Measurements from ENCODE around the gene FBH1.

FBH1 gene

DNA sequence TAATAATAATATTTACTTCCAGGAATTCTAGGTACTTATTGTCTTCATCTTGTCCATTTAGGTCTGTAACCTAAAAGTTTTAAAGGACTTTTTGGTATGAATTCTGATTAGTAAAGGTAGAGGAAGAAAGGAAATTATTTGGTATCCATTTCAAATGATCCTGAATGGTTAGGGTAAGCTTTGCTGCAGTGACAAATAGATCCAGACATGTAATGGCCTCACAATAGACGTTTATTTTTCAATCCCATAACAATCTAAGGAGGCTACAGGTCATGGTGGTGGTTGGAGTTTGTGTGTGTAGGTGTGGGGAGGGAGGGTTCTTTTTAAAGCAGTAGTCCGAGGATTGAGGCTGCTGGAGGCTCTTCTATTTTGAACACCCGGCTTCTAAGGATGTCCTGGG is 5.3 kb downstream of the FBH1 start:
- Histone ChIP-seq H3K36me3 (replicated peaks) (peaks cover 19% of the 10 kb centered on the region), H3K4me3 (ENCODE audit: low read depth, low read length) (no peak overlapping the region), H3K27me3 (replicated peaks) (no peaks in the 10 kb centered on the region), H3K27ac (no peak overlapping the region)
- TF ChIP-seq, protein P1, sequence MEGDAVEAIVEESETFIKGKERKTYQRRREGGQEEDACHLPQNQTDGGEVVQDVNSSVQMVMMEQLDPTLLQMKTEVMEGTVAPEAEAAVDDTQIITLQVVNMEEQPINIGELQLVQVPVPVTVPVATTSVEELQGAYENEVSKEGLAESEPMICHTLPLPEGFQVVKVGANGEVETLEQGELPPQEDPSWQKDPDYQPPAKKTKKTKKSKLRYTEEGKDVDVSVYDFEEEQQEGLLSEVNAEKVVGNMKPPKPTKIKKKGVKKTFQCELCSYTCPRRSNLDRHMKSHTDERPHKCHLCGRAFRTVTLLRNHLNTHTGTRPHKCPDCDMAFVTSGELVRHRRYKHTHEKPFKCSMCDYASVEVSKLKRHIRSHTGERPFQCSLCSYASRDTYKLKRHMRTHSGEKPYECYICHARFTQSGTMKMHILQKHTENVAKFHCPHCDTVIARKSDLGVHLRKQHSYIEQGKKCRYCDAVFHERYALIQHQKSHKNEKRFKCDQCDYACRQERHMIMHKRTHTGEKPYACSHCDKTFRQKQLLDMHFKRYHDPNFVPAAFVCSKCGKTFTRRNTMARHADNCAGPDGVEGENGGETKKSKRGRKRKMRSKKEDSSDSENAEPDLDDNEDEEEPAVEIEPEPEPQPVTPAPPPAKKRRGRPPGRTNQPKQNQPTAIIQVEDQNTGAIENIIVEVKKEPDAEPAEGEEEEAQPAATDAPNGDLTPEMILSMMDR (IDR thresholded peaks at IDR 0.05; ENCODE audit: low read depth, low read length, missing control alignments): no peak
- in situ Hi-C loops (cut with HindIII; ENCODE audit: low pct_ligation_motif_present, low sequenced_read_pairs): no loop called here
- no peak for DNase-seq

DNA sequence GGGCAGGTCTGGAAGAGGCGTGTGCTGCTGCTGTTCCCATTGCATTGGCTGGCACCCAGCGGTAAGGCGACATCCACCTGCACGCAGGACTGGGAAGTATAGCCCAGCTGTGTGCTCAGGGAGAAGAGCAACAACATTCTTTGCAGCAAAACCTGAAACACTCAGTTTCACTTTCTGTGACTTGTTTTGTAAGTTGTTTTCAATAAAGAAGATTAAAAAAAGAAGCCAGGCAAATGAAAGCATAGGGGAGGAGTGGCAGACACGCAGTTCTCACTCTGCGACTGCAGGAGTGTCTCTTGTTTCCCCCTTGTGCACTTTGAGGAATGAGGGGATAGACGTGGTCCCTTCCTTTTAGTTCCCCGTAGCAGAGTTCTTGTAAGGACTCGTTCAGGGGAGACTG is 5.8 kb downstream of the FBH1 start:
- in situ Hi-C loops (cut with HindIII; ENCODE audit: low pct_ligation_motif_present, low sequenced_read_pairs): no loop called here
- no peak for DNase-seq
- Histone ChIP-seq H3K36me3 (replicated peaks) (peaks cover 19% of the 10 kb centered on the region), H3K27me3 (replicated peaks) (no peaks in the 10 kb centered on the region), H3K4me3 (ENCODE audit: low read depth, low read length) (no peak overlapping the region), H3K27ac (no peak overlapping the region)
- TF ChIP-seq, protein P1 (IDR thresholded peaks at IDR 0.05; ENCODE audit: low read depth, low read length, missing control alignments): no peak

DNA sequence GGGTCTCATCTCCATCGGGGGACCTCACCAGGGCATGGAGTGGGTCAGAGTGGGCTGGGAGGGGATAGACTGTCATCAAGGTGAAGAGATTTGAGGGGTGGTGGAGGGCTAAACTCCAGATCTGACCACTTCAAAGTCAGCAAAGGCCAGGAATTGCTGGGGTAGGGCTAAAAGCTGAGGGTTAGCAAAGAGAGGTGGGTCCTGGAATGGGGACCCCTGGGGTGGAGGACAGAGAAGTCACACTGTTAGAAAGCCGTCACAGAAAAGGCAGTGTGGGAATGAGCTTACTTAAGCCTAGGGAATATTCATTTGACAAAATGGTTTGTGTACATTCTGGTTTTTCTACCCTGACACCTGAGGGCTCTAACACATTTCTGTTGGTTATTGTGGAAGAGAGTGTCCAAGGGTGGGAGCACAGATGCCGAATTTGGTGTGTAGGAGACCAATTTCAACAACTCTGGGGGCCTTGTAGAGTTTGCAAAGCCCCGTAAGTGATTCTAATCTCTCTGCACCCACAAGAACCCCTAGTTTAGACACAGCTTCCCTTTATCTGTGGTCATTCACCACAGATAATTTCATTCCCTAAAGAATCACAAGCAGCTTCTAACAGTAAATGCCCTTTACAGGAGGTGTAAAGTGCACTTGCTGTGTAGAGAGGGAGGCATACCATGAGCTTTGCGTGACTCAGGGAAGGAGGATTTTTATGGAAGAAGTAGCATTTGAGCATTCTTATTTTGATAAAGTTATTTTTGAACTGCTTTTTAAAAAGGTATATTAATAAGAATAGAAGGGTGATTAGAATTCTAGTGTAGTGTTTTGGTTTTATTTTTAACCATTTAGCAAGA is 6.4 kb downstream of the FBH1 start:
- Histone ChIP-seq H3K27ac (no peak overlapping the region), H3K36me3 (replicated peaks) (peaks cover 19% of the 10 kb centered on the region), H3K27me3 (replicated peaks) (no peaks in the 10 kb centered on the region), H3K4me3 (ENCODE audit: low read depth, low read length) (no peak overlapping the region)
- TF ChIP-seq, protein P1 (IDR thresholded peaks at IDR 0.05; ENCODE audit: low read depth, low read length, missing control alignments): no peak
- DNase-seq: no peak
- in situ Hi-C loops (cut with HindIII; ENCODE audit: low pct_ligation_motif_present, low sequenced_read_pairs): no loop called here

DNA sequence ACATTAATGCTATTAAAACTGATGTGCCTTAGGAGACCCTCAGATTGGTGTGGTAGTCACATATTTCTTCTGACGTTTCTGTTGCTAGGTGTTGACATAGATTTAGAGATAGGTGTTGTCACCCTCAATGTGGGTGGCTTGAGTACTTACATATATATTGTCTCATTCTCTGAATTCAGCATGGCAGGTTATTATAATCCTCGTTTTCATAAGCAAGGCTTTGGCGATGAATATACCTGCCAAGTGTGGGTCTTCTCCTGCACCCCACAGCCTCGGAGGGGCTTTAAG is 7.0 kb downstream of the FBH1 start:
- in situ Hi-C loops (cut with HindIII; ENCODE audit: low pct_ligation_motif_present, low sequenced_read_pairs): no loop called here
- no peak overlapping the region for H3K27ac ChIP-seq
- H3K36me3 ChIP-seq (replicated peaks): peaks cover 19% of the 10 kb centered on the region
- TF ChIP-seq, protein P1 (IDR thresholded peaks at IDR 0.05; ENCODE audit: low read depth, low read length, missing control alignments): no peak
- no peak overlapping the region for H3K4me3 ChIP-seq (ENCODE audit: low read depth, low read length)
- DNase-seq: no peak
- H3K27me3 ChIP-seq (replicated peaks): no peaks in the 10 kb centered on the region

DNA sequence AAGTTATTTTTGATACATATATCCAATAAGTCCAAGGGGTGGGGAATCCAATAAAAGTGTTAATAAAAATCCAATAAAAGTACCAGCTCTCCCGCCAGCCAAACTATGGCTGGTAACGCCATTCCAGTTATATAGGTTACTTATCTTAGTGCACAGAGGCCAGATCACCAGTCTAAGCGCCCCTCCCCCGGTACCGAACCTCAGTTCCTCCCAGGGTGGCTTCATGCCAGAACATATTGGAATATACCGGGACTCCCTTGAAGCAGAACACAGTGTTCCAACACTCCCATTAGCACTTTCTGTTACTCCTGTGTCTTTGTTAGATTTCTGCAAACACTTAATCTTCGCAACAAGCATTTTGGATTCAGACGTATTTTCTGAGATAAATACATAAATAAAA is 7.5 kb downstream of the FBH1 start:
- Histone ChIP-seq H3K4me3 (ENCODE audit: low read depth, low read length) (no peak overlapping the region), H3K36me3 (replicated peaks) (peaks cover 19% of the 10 kb centered on the region), H3K27ac (no peak overlapping the region), H3K27me3 (replicated peaks) (no peaks in the 10 kb centered on the region)
- in situ Hi-C loops (cut with HindIII; ENCODE audit: low pct_ligation_motif_present, low sequenced_read_pairs): no loop called here
- TF ChIP-seq, protein P1 (IDR thresholded peaks at IDR 0.05; ENCODE audit: low read depth, low read length, missing control alignments): no peak
- DNase-seq: no peak

DNA sequence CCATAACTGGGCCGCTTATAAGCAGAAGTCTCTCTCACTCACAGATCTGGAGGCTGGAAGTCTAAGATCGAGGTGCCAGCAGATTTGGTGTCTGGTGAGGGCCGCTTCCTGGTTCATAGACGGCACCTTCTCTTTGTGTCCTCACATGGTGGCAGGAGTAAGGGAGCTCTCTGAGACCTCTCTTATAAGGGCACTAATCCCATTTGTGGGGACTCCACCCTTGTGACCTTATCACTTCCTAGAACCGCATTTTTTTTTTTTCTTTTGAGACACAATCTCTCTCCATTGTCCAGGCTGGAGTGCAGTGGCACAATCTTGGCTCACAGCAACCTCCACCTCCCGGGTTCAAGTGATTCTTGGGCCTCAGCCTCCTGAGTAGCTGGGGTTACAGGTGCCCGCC is 8.1 kb downstream of the FBH1 start:
- Histone ChIP-seq H3K4me3 (ENCODE audit: low read depth, low read length) (no peak overlapping the region), H3K36me3 (replicated peaks) (peaks cover 19% of the 10 kb centered on the region), H3K27ac (no peak overlapping the region), H3K27me3 (replicated peaks) (no peaks in the 10 kb centered on the region)
- DNase-seq: no peak
- in situ Hi-C loops (cut with HindIII; ENCODE audit: low pct_ligation_motif_present, low sequenced_read_pairs): no loop called here
- TF ChIP-seq, protein P1 (IDR thresholded peaks at IDR 0.05; ENCODE audit: low read depth, low read length, missing control alignments): no peak

Data from brain microvascular endothelial cell (primary cell).